Osteocyte (in vitro differentiated cells): ENCODE data around the gene NKAPD1. TPM values are rescaled to one million over a fixed set of nuclear protein-coding genes. Genes with fewer than 3 reads are reported as not detected.

ENCODE experiments used
- DNase-seq: peaks from one replicate; pipeline ENCODE4 v3.0.0; 2021; ENCODE audit warnings: mixed read lengths; ENCODE audit not compliant: unreplicated experiment; ENCODE audit errors: extremely low spot score
- H3K27ac Mint-ChIP-seq: one replicate; pipeline ENCODE4 v1.8.0; 2021; ENCODE audit warnings: mild to moderate bottlenecking, mixed read lengths; ENCODE audit not compliant: unreplicated experiment
- H3K27me3 Mint-ChIP-seq: one replicate; pipeline ENCODE4 v1.8.0; 2021; ENCODE audit warnings: mixed read lengths; ENCODE audit not compliant: unreplicated experiment
- H3K36me3 Mint-ChIP-seq: one replicate; pipeline ENCODE4 v1.8.0; 2021; ENCODE audit warnings: mixed read lengths; ENCODE audit not compliant: unreplicated experiment
- H3K4me1 Mint-ChIP-seq: one replicate; pipeline ENCODE4 v1.8.0; 2021; ENCODE audit warnings: mixed read lengths; ENCODE audit not compliant: unreplicated experiment
- H3K4me3 Mint-ChIP-seq: one replicate; pipeline ENCODE4 v1.8.0; 2021; ENCODE audit warnings: mild to moderate bottlenecking, moderate library complexity, mixed read lengths; ENCODE audit not compliant: unreplicated experiment
- H3K9me3 Mint-ChIP-seq: one replicate; pipeline ENCODE4 v1.8.0; 2021; ENCODE audit warnings: mixed read lengths; ENCODE audit not compliant: unreplicated experiment
- CTCF ChIP-seq: fragments of 200-600 bp; sonication (generic); IDR thresholded peaks from 2 replicates; pipeline ENCODE4 v1.5.0; 2021; ENCODE audit warnings: antibody characterized with exemption, mild to moderate bottlenecking, moderate library complexity
- total RNA-seq: library from RNA; stranded (reverse); gene quantifications from 2 replicates; pipeline ENCODE4 v1.2.1, GENCODE V29; 2021

Gene NKAPD1
- total RNA-seq, 1 donor from 2014 or later = 23.1 TPM

- no peaks in the 10 kb centered on the region for H3K9me3 Mint-ChIP-seq
- no peak for TF ChIP-seq CTCF
- H3K36me3 Mint-ChIP-seq = peaks cover 34% of the 10 kb centered on the region
- no peak overlapping the region for H3K27ac Mint-ChIP-seq
- H3K4me1 Mint-ChIP-seq = peaks cover 13% of the 10 kb centered on the region
- no peak for DNase-seq
- no peaks in the 10 kb centered on the region for H3K27me3 Mint-ChIP-seq
- H3K4me3 Mint-ChIP-seq = no peak overlapping the region
Measured at GRCh38 chr11:112029460-112029859, 44.6 kb upstream of the NKAPD1 start.

DNA sequence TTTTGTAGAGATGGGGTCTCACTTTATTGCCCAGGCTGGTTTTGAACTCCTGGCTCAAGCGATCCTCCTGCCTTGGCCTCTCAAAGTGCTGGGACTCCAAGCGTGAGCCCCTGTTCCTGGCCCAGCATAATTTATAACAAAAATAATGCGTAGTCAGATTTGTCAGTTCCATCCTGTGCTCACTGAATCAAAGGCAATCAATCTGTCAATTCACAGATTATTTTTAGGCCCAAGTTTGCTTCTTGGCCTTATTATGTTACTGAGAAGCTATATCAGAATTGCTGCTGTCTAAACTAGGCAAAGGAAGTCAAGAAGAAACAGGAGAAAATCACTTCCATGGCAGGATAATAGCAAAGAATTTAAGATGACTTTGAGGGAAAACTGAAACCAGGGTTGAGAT lies 40.2 kb upstream of the NKAPD1 start:
- peaks cover 41% of the 10 kb centered on the region for H3K36me3 Mint-ChIP-seq
- H3K4me3 Mint-ChIP-seq = no peak overlapping the region
- H3K4me1 Mint-ChIP-seq = no peaks in the 10 kb centered on the region
- H3K27me3 Mint-ChIP-seq = no peaks in the 10 kb centered on the region
- no peak for TF ChIP-seq CTCF
- H3K27ac Mint-ChIP-seq = no peak overlapping the region
- no peaks in the 10 kb centered on the region for H3K9me3 Mint-ChIP-seq
- no peak for DNase-seq

- TF ChIP-seq CTCF = no peak
- no peaks in the 10 kb centered on the region for H3K9me3 Mint-ChIP-seq
- H3K27me3 Mint-ChIP-seq = no peaks in the 10 kb centered on the region
- no peak for DNase-seq
- H3K4me3 Mint-ChIP-seq = no peak overlapping the region
- H3K36me3 Mint-ChIP-seq = peaks cover 41% of the 10 kb centered on the region
- H3K27ac Mint-ChIP-seq = no peak overlapping the region
- no peaks in the 10 kb centered on the region for H3K4me1 Mint-ChIP-seq
Measured at GRCh38 chr11:112037527-112037926, 36.6 kb upstream of the NKAPD1 start.

DNA sequence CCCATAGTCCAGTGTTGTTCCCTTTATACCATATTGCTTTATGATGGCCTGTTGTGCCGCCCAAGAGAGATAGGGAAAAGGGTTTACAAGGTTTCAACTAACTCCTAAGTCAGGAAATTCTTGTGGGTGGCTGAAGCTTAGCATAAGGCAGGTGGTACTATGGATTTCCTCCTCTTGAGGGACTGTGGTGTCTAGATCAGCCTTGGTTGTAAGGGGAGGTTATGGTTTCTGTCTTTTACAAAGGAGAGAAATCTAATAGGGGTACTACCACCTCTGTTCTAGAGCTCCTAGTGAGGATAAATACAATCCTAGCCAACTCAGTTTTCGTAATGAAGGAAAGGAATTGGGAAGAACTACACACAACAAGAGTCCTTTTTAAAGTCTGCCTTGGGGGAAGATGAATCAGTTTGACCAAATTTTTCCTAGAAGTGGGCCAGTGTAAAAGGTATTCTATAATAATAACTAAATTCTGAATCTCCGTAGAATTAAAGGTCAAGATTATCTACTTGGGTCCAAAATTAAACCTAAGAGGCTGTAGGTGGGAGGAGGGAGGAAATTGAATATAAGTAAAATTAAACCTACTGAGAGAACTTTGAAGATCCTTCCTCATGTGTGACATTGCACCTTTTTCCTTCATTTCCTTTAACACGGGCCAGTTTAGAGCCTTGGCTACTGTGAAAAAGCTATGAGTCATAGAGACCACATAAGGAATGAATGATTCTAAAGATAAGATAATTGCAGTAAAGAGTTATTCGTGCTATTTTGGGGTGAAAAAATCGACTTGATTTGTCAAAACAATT lies 31.7 kb upstream of the NKAPD1 start:
- peaks cover 55% of the 10 kb centered on the region for H3K36me3 Mint-ChIP-seq
- TF ChIP-seq CTCF = no peak
- no peak overlapping the region for H3K4me3 Mint-ChIP-seq
- no peaks in the 10 kb centered on the region for H3K9me3 Mint-ChIP-seq
- peaks cover under 1% of the 10 kb centered on the region for H3K4me1 Mint-ChIP-seq
- H3K27me3 Mint-ChIP-seq = no peaks in the 10 kb centered on the region
- no peak overlapping the region for H3K27ac Mint-ChIP-seq
- DNase-seq = no peak

- Mint-ChIP-seq H3K36me3 (peaks cover 55% of the 10 kb centered on the region), H3K9me3 (no peaks in the 10 kb centered on the region), H3K27ac (no peak overlapping the region), H3K4me3 (no peak overlapping the region), H3K4me1 (peaks cover 1% of the 10 kb centered on the region), H3K27me3 (no peaks in the 10 kb centered on the region)
- DNase-seq = no peak
- TF ChIP-seq CTCF = no peak
Measured at GRCh38 chr11:112042961-112043304, 31.2 kb upstream of the NKAPD1 start.
